Erythroblast (primary cell): Measurements from ENCODE around the gene PRTFDC1.
A peak's percentile ranks its signal among the peaks of the same experiment; 100 is the strongest.
"Not testable (repeated sequence)": the region's sequence is repeated elsewhere in the genome, so short reads cannot be mapped to it uniquely, and the experiment has no call there.

Experiments used
- DNase-seq, 2 experiments: peaks; one replicate each; lab custom pipeline; 2025; lab: John Stamatoyannopoulos, UW
- GATA1 ChIP-seq: IDR thresholded peaks from 2 replicates; pipeline ENCODE4 v1.6.1; 2011; ENCODE audit warnings: low read depth, mild to moderate bottlenecking, control low read depth, low read length, moderate library complexity
- POLR2A ChIP-seq: IDR thresholded peaks from 2 replicates; pipeline ENCODE4 v1.6.1; 2011; ENCODE audit warnings: mild to moderate bottlenecking, low read length

The PRTFDC1 gene

DNA sequence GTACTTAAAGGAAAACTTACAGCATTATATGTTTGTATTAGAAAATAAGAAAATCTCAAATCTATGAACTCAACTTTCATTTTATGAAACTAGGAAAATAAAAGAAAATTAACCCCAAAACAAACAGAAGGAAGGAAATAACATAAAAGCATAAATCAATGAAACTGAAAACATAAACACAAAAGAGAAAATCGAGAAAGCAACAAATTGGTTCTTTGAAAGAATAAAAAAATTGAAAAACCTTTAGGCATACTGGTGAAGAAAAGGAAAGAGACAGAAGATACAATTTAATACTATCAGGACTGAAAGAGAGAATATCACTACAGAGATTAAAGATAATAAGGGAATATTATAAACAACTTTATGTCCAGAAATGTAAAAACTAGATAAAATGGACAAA lies 21.2 kb downstream of the PRTFDC1 start:
- DNase-seq = no peak
- TF ChIP-seq GATA1 = no peak
- TF ChIP-seq POLR2A = no peak

DNA sequence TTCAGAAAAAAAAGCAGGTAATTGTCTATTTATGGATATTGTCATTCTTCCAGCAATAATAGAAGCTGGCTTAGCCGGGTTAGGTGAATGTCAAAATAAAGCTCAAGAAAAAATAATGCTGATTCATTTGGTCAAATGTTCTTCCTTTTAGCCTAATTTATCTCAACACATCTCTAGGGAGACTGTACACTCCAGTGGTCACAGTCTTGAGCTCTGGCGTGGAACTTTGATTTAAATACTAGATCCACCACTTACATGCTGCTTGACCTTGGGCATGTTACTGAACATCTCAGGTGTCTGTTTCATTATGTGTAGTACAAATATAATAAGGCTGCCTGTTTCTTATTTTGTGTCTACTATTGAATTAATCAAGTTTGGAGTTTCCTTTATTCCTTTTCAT lies 22.0 kb downstream of the PRTFDC1 start:
- DNase-seq = no peak
- no peak for TF ChIP-seq GATA1
- TF ChIP-seq POLR2A = no peak

DNA sequence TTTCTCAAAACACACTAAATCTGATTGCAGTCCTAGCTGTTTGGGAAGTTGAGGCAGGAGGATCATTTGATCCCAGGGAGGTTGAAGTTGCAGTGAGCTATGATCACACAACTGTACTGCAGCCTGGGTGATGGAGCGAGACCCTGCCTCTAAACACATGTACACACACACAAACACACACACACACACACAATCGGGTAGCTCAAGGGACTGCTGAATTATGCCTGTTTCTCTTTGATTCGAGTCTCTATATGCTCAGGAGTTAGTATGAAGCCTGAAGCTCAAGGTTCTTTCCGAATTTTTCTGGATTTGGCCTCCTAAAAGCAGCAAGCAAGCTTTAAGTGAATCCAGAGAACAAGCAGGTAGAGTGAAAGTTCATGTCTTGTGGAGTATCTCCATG lies 22.5 kb downstream of the PRTFDC1 start:
- no peak for DNase-seq
- TF ChIP-seq GATA1 (no peak), POLR2A (no peak)

DNA sequence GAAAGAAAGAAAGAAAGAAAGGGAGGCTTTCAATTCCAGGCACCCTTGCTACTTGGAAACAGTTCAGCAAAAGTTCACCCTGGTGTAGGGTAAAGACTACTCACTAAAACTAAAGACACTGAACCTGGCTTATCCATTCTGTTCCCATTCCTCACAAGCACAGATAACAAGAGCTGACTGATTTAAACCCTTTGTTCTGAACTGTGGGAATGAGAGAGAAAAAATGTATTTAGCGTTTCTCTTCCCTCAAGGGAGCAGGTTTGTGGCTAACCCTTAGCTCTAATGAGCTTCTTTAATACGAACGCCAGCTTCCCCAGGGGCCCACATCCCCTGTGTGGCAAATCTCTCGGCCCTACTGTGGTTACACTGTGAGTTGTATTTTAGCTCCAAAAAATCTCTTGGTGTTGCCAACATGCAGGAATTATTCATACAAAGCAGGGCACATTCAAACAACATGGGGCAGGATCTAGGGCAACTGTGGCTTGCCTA lies 23.3 kb downstream of the PRTFDC1 start:
- DNase-seq = no peak
- TF ChIP-seq POLR2A (no peak), GATA1 (no peak)

DNA sequence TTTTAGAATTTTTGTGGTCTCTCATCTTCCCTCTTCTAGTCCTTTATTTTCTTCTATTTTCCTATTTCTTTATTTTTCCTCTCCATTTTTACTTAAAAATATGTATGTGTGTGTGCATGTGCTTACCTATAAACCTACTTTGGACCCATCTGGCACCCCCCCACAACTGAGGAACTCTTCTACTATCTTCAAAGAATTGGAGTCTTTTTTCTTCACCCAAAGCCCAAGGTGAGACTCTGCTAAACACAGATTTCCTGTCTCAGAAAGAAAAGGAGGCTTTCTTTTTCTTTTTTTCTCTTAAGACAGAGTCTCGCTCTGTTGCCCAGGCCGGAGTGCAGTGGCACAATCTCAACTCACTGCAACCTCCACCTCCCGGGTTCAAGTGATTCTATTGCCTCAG lies 24.2 kb downstream of the PRTFDC1 start:
- DNase-seq = no peak
- TF ChIP-seq POLR2A = no peak
- no peak for TF ChIP-seq GATA1

DNA sequence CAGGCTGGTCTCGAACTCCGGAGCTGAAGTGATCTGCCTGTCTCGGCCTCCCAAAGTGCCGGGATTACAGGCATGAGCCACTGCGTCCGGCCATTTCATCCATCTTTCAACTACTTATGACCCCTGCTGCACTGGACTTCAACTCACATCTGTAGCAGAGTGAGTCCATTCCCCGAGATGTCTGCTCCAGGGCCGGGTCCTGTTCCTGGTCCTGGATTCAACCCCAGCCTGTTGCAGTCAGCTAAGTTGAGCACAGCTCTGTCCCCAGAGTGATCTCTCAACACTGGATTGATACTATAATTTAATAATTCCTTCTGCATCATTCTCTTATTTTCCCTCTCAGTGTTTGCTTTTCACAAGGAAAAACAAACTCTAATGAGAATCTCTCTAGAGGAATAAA lies 25.8 kb downstream of the PRTFDC1 start:
- no peak for DNase-seq
- TF ChIP-seq POLR2A = no peak
- TF ChIP-seq GATA1 = no peak

DNA sequence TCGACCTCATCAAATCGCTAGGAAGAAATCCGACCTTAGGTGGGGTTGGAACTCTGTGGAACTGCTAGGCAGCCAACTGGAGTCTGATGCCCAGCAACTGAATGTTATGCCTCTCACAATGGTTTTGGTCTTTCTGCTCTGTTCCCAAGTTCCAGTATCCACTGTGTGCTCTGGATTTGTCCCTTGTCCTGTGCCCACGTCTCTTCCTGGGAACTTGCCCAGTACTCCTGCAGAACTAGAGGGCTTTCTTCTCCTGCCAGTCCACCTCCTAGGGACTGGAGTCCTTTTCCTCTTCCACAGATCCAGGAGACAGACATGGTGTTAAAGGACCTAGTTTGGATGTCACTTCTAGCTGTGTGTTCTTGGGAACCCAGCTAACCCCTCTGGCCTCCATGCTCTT lies 26.6 kb downstream of the PRTFDC1 start:
- no peak for TF ChIP-seq POLR2A
- no peak for TF ChIP-seq GATA1
- no peak for DNase-seq

DNA sequence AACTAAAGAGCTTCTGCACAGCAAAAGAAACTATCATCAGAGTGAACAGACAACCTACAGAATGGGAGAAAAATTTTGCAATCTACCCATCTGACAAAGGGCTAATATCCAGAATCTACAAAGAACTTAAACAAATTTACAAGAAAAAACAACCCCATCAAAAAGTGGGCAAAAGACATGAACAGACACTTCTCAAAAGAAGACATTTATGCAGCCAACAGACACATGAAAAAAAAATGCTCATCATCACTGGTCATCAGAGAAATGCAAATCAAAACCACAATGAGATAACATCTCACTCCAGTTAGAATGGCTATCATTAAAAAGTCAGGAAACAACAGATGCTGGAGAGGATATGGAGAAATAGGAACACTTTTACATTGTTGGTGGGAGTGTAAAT lies 27.9 kb downstream of the PRTFDC1 start:
- not testable (repeated sequence) for DNase-seq

DNA sequence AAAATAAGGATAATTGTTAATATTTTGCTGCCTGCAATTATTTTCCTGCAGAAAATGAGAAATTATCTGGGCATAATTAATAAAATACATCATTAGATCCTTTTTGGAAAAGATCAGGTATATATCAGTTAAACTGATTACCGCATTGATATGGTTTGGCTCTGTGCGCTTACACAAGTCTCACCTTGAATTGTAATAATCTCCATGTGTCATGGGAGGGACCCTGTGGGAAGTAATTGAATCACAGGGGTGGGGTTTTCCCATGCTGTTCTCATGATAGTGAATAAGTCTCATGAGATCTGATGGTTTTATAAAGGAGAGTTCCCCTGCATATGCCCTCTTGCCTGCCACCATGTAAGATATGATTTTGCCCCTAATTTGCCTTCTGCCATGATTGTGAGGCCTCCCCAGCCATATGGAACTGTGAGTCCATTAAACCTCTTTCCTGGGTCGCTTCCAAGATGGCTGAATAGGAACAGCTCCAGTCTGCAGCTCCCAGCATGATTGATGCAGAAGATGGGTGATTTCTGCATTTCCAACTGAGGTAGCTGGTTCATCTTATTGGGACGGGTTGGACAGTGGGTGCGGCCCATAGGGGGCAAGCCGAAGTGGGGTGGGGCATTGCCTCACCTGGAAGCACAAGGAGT lies 30.1 kb downstream of the PRTFDC1 start:
- DNase-seq = peak in 1 of 2 experiments; percentile 17

DNA sequence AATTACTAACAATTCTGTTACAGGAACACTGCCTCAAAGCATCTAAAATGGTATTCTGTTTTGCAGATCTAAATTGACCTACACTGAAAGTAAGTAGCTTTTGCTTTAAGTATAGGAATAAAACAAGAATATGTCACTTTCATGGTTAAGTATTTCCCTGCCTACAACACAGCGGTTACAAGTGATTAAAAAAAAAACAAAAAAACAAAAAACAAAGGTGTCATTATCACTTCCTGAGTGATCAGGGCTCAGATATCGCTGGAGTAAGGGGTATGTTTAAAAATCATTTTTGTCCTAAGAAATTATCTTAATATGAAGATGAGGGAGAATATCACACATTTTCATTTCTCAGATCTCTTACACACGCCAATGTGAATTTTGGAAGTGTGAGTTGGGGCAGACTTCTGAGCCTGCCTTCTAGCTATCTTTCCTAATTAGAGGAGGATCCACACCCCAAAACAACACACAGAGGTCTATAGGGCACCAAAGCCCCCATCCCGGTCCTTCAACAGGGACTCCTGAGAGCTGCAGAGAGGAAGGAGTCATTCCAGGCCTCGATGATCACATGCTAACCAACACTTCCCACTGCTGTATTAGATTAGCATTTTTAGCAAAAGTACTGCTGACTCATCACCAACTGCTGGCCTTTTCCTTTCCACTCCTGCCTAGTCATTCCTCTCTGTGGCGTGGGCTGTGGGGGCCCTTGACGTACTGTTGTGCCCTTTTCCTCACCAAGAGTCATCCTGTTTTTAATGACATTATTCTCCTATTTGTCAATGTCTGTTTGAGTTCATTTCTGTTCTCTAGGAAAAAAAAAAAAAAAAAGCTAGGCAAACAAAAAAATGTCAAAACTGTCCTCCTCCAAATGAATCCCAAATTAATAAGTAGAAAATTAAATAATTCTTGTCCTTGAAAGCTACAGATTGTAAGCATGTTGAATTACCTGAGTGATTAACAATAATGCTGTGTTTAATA lies 31.2 kb downstream of the PRTFDC1 start:
- DNase-seq = peak; percentile 82 to 90
- TF ChIP-seq POLR2A (peak; percentile 36), GATA1 (no peak)

DNA sequence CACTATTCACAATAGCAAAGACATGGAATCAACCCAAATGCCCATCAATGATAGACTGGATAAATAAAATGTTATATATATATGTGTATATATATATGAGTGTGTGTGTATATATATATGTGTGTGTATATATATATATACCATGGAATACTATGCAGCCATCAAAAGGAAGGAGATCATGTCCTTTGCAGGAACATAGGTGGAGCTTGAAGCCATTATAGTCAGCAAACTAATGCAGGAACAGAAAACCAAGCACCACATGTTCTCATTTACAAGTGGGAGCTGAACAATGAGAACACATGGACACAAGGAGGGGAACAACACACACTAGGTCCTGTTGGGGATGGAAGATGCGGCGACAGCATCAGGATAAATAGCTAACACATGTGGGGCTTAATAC lies 32.2 kb downstream of the PRTFDC1 start:
- DNase-seq = not testable (repeated sequence)

DNA sequence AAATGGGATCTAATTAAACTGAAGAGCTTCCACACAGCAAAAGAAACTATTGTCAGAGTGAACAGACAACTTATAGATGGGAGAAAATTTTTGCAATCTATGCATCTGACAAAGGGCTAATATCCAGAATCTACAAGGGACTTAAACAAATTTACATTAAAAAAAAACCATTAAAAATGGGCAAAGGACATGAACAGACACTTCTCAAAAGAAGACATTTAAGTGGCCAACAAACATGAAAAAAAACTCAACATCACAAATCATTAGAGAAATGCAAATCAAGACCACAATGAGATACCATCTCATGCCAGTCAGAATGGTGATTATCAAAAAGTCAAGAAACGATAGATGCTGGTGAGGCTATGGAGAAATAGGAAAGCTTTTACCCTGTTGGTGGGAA lies 32.8 kb downstream of the PRTFDC1 start:
- DNase-seq = not testable (repeated sequence)

DNA sequence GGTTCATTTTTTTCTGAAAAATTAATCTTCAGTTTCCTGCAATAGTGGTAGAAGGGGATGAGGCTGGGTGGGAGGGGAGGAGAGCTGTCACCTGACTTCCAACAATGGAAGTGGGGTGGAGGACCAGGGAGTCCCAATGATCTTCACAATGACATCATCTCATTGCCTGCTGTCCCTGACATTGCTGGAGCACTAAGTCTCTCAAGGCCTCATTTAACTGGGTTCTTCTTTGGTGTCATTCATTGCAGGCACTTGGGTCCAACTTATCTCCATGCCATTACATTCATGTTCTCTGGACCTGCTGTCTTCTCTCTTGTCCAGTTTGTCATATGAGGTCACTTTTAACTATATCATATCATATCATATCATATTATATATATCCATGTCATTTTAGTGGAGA lies 34.4 kb downstream of the PRTFDC1 start:
- no peak for TF ChIP-seq GATA1
- TF ChIP-seq POLR2A = no peak
- no peak for DNase-seq

DNA sequence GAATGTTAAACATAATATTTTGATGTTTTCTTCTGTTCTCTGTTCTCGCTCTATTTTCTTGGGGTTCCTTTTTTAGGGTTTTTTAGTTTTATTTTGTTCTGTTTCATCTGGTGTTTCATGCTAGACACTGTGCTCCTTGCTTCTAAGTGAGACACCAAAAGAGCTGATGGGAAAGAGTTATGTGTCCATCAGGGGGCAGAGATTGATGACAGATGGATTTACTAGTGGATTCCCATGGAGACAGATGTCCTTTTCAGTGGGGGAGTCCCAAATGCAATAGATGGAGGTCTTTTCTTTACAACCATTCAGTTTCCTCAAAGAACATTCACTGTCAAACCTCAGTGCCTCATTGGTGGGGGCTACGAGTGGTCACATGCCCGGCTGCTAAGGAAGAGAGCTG lies 34.9 kb downstream of the PRTFDC1 start:
- no peak for DNase-seq
- no peak for TF ChIP-seq GATA1
- TF ChIP-seq POLR2A = no peak

DNA sequence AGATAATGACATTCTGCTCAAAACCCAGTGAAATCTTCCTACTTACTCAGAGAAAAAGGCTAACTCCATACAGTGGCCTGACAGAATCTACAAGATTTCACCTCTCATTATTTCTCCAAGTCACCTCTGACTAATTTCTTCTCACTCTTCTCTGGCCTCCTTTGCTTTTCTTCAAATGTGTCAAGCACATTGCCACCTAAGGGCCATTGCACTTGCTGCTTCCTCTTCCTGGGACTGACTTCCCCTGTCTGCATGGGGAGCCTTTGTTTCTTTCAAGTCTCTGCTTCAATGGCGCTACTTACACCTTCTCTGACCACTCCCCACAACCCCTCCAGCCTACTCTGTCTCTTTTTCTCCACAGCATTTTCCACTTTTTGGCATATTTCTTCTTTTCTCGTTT lies 36.0 kb downstream of the PRTFDC1 start:
- DNase-seq = no peak
- no peak for TF ChIP-seq POLR2A
- TF ChIP-seq GATA1 = no peak
